ENCODE results near the gene SIL1. TPM values are rescaled to one million over a fixed set of nuclear protein-coding genes. Genes with fewer than 3 reads are reported as not detected.

Gene SIL1
- total RNA-seq, 2 donors from 2014 or later, result 17.2 to 20.2 TPM

GRCh38 chr5:139158791-139159190, 39.4 kb downstream of the SIL1 start:
- no peak overlapping the region for H3K27ac Mint-ChIP-seq
- no peaks in the 10 kb centered on the region for H3K27me3 ChIP-seq (ENCODE audit: control insufficient read depth, insufficient read depth, low read length, poor library complexity, severe bottlenecking)
- no peaks in the 10 kb centered on the region for H3K27me3 Mint-ChIP-seq (ENCODE audit: insufficient read depth)
- no peaks in the 10 kb centered on the region for H3K36me3 ChIP-seq (ENCODE audit: control insufficient read depth, insufficient read depth, low read length)
- H3K27ac ChIP-seq (ENCODE audit: low read depth, low read length), result peak overlapping the region; percentile 87
- peaks cover 7% of the 10 kb centered on the region for H3K9me3 ChIP-seq (ENCODE audit: control insufficient read depth, low read length)
- H3K4me3 Mint-ChIP-seq, result no peak overlapping the region
- no peaks in the 10 kb centered on the region for H3K9me3 Mint-ChIP-seq
- H3K4me1 ChIP-seq (ENCODE audit: control insufficient read depth, insufficient read depth, low read length), result peaks cover 4% of the 10 kb centered on the region
- H3K36me3 Mint-ChIP-seq (ENCODE audit: low read depth), result no peaks in the 10 kb centered on the region
- no peak overlapping the region for H3K9ac ChIP-seq (ENCODE audit: extremely low read depth, low read length, poor library complexity, severe bottlenecking)
- no peaks in the 10 kb centered on the region for H3K4me1 Mint-ChIP-seq
- no peak overlapping the region for H3K4me3 ChIP-seq (ENCODE audit: low read length)
- TF ChIP-seq, protein P1, sequence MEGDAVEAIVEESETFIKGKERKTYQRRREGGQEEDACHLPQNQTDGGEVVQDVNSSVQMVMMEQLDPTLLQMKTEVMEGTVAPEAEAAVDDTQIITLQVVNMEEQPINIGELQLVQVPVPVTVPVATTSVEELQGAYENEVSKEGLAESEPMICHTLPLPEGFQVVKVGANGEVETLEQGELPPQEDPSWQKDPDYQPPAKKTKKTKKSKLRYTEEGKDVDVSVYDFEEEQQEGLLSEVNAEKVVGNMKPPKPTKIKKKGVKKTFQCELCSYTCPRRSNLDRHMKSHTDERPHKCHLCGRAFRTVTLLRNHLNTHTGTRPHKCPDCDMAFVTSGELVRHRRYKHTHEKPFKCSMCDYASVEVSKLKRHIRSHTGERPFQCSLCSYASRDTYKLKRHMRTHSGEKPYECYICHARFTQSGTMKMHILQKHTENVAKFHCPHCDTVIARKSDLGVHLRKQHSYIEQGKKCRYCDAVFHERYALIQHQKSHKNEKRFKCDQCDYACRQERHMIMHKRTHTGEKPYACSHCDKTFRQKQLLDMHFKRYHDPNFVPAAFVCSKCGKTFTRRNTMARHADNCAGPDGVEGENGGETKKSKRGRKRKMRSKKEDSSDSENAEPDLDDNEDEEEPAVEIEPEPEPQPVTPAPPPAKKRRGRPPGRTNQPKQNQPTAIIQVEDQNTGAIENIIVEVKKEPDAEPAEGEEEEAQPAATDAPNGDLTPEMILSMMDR (conservative IDR thresholded peaks at IDR 0.05), result no peak
- WGBS, 2 experiments (ENCODE audit: insufficient coverage in 1 of 2, insufficient read length in 1 of 2), result 88% methylated on average over 1 of the region's 1 CpG; no CpG with 5 or more reads in 1 of the 2 experiments
- no peak for DNase-seq

GRCh38 chr5:139157556-139157955, 40.6 kb downstream of the SIL1 start:
- Mint-ChIP-seq H3K4me3 (no peak overlapping the region), H3K27ac (no peak overlapping the region), H3K27me3 (ENCODE audit: insufficient read depth) (no peaks in the 10 kb centered on the region), H3K4me1 (peaks cover 5% of the 10 kb centered on the region), H3K36me3 (ENCODE audit: low read depth) (no peaks in the 10 kb centered on the region), H3K9me3 (no peaks in the 10 kb centered on the region)
- no peak overlapping the region for H3K4me3 ChIP-seq (ENCODE audit: low read length)
- no peaks in the 10 kb centered on the region for H3K27me3 ChIP-seq (ENCODE audit: control insufficient read depth, insufficient read depth, low read length, poor library complexity, severe bottlenecking)
- H3K36me3 ChIP-seq (ENCODE audit: control insufficient read depth, insufficient read depth, low read length), result no peaks in the 10 kb centered on the region
- H3K27ac ChIP-seq (ENCODE audit: low read depth, low read length), result no peak overlapping the region
- H3K9ac ChIP-seq (ENCODE audit: extremely low read depth, low read length, poor library complexity, severe bottlenecking), result no peak overlapping the region
- no peak for DNase-seq
- TF ChIP-seq, protein P1 (conservative IDR thresholded peaks at IDR 0.05), result no peak
- peaks cover 7% of the 10 kb centered on the region for H3K9me3 ChIP-seq (ENCODE audit: control insufficient read depth, low read length)
- peaks cover 4% of the 10 kb centered on the region for H3K4me1 ChIP-seq (ENCODE audit: control insufficient read depth, insufficient read depth, low read length)

DNA sequence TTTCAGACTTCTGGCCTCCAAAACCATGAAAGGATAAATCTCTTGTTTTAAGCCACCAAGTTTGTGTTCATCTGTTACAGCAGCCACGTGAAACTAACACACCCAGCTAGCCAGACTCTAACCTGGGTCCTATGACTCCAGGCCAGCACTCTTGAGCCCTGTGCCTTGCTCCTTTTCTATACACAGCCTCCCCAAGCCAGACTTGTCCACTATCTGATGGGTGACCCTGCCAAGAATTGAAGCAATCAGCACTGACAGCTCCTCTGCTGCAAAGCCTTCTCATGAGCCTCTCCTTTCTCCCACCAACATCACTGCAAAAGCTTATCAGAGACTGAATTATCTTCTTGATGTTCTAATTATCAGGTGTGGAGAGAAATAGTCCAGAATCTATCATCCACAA, 41.4 kb downstream of the SIL1 start:
- Mint-ChIP-seq H3K4me3 (no peak overlapping the region), H3K4me1 (peaks cover 8% of the 10 kb centered on the region), H3K9me3 (no peaks in the 10 kb centered on the region), H3K27me3 (ENCODE audit: insufficient read depth) (no peaks in the 10 kb centered on the region), H3K36me3 (ENCODE audit: low read depth) (no peaks in the 10 kb centered on the region), H3K27ac (no peak overlapping the region)
- no peaks in the 10 kb centered on the region for H3K27me3 ChIP-seq (ENCODE audit: control insufficient read depth, insufficient read depth, low read length, poor library complexity, severe bottlenecking)
- H3K4me1 ChIP-seq (ENCODE audit: control insufficient read depth, insufficient read depth, low read length), result no peaks in the 10 kb centered on the region
- H3K36me3 ChIP-seq (ENCODE audit: control insufficient read depth, insufficient read depth, low read length), result no peaks in the 10 kb centered on the region
- H3K9ac ChIP-seq (ENCODE audit: extremely low read depth, low read length, poor library complexity, severe bottlenecking), result no peak overlapping the region
- H3K4me3 ChIP-seq (ENCODE audit: low read length), result no peak overlapping the region
- no peak for DNase-seq
- H3K27ac ChIP-seq (ENCODE audit: low read depth, low read length), result no peak overlapping the region
- WGBS, 2 experiments (ENCODE audit: insufficient coverage in 1 of 2, insufficient read length in 1 of 2), result 89 to 95% methylated on average over 1 of the region's 1 CpG
- TF ChIP-seq, protein P1 (conservative IDR thresholded peaks at IDR 0.05), result no peak
- H3K9me3 ChIP-seq (ENCODE audit: control insufficient read depth, low read length), result peaks cover 7% of the 10 kb centered on the region

Measured in endodermal cell (in vitro differentiated cells).